GM19240 (cell line): Measurements from ENCODE around the gene HIPK3.
"Not testable (repeated sequence)": the region's sequence is repeated elsewhere in the genome, so short reads cannot be mapped to it uniquely, and the experiment has no call there.

Experiments
- DNase-seq: peaks from one replicate; pipeline ENCODE4 v3.0.0; 2011; ENCODE audit warnings: low spot score; ENCODE audit not compliant: insufficient read length

Gene HIPK3

DNA sequence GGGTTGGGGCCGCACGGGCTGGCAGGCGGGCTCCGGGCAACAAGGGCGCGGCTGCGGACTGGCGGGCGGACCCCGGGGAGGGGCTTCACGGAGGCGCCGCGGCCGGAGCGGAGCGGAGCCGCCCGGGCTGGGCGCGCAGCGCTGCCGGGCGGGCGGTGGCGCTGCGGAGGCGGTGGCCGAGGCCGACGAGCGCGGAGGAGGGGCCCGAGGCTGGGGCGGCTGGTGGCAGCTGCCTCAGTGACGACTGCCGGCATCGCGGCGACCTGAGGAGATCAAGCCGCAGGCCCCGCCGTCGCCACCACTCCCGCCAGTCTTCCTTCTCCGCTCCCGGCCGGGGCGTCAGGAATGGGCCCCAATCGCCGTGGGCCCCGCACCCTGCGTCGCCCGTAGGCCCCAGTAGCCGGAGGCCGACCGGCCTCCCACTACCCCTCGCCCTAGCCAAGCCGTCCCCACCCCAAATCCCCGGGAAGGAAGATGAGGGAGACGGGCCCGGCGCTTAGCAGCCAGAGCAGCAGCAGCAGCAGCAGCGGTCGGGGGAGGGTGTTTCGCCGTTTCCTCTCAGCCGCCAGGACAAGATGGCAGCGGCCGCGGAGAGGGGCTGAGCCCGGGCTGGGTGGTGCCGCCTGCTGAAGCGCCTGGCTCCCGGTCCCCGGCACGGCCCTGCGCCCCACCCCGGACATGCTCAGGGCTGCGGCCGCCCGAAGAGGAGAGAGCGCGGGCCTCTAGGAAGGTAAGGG, at the start of gene HIPK3:
HIPK3 (plus strand) TSS at position 222 of the 737 bp plus-strand sequence.
- peak; percentile 65 for DNase-seq

DNA sequence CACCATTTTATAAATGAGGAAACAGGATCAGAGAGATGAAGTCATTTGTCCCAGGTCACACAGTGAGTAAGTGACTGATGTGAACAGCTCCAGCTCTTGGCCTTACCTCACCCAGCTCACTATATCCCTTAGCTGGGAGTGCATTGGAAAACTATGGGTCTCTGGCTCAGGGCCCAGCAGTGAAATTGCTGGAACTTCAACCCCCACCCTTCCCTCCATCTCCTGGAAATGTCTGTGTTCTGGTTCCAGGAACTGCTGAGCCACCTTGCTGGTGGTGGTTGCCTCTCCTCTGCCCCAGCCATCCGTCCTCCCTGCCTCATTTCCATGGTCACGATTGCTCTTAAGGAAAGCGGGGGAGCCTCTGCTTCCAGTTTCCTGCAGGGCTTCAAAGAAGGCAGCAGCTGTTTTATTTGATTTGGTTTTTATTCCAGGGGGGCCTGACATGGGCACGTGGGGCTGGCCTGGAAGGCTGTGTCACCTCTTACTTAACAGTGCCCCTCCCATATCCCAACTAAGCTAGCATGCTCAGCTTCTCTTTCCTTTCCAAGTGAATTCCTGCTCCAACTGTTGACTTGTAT, 49.7 kb upstream of the HIPK3 start:
- no peak for DNase-seq

DNA sequence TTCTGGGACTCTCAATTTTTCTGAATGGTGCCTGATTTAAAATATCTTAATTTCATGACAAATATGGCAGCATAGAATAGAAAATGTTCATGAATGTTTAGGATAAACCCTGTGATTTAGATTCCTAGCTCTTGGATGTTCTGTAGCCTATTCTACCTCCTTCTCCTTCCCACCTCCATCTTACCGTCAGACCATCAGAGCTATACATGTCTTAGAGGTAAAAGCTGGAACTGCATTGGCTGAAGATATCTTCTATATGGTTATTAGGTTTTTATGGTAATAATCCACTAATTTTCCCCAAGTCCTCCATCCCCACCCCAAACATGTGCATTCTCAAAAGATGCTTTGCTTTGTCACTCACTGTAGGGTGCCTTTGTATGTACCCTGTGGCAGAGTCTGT, 49.0 kb upstream of the HIPK3 start:
- no peak for DNase-seq

DNA sequence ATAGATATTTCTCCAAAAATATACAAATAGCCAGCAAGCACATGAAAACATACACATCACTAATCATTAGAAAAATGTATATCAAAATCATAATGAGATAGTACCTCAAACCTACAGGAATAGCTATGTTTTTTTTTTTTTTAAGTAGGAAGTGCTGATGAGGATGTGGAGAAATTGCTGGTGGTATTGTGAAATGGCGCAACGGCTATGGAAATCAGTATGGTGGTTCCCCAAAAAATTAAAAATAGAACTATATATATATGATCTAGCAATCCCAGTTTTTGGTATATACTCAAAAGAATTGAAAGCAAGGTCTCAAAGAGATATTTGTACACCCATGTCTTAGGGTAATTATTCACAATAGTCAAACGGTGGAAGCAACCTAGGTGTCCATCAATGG, 46.0 kb upstream of the HIPK3 start:
- no peak for DNase-seq

DNA sequence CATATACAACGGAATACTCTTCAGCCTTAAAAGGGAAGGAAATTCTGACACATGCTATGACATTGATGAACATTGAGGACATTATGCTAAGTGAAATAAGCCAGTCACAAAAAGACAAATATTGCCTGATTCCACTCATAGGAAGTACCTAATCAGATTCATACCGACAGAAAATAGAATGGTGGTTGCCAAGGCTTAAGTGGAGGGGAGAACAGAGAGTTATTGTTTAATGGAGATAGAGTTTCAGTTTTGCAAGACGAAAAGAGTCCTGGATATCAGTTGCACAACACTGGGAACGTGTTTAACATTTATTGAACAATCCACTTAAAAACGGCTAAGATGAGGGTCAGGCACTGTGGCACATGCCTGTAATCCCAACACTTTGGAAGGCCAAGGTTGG, 45.6 kb upstream of the HIPK3 start:
- no peak for DNase-seq

DNA sequence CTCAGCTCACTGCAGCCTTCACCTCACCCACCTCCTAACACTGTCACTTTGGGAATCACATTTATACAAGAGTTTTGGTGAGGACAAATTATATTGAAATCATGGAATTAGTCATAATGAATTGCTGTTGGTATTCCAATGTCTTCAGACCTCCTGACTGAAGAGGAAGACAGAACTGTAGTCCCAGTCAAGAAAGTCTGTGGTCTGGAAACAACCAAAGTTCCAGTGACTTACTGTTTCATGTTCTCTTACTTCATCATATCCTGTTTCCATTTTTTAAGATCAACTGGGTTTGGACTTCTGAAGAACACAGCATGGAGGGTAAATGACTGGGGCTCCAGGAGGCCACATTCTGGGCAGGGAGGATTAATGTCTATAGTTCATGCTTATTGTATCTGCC, 43.0 kb upstream of the HIPK3 start:
- no peak for DNase-seq

DNA sequence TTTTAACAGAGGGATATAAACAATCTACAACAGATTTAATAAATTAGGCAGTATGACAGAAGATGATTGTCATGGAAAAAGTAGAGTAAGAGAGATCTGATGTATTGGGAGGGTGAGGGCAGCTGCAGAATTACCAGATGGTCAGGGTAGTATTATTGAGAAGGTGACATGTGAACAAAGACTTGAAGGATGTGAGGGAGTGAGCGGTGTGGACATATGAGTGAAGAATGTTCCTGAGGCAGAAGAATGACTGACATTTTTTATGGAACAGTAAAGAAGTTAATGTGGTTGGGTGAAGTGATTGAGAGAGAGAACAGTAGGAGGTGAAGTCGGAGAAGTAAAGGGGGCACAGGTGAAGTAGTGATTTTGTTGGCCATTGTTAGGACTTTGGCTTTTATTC, 42.4 kb upstream of the HIPK3 start:
- no peak for DNase-seq

DNA sequence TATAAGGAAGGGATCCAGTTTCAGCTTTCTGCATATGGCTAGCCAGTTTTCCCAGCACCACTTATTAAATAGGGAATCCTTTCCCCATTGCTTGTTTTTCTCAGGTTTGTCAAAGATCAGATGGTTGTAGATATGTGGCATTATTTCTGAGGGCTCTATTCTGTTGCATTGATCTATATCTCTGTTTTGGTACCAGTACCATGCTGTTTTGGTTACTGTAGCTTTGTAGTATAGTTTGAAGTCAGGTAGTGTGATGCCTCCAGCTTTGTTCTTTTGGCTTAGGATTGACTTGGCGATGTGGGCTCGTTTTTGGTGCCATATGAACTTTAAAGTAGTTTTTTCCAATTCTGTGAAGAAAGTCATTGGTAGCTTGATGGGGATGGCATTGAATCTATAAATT, 40.5 kb upstream of the HIPK3 start:
- DNase-seq = not testable (repeated sequence)

DNA sequence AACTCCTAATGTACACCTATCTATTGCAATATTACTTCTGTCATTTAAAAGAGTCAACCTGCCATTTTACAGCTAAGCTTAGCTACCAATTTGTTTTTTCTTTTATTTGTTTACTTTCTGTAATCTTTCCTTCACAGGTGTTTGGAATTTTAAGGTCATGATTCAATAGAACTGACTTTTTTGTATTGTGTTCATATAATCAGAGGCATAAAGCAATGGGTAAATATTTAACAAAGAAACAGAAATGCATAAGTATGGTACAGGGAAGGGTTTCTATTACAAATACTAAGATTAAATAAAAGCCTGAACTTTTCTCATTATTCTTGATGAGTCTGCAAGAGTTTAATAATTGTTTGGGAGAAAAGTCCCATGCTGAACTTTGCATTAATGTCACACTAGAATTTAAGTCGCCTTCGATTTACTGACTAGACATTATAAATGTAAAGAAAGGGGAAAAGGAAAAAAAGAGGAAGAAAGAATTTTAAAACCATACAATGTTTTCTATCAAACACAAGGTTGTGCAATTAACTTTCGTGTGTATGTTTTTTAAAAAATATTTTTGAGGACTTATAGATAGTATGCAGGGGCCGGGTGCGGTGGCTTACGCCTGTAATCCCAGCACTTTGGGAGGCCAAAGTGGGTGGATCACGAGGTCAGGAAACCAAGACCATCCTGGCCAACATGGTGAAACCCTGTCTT, 35.0 kb upstream of the HIPK3 start:
- DNase-seq = no peak

DNA sequence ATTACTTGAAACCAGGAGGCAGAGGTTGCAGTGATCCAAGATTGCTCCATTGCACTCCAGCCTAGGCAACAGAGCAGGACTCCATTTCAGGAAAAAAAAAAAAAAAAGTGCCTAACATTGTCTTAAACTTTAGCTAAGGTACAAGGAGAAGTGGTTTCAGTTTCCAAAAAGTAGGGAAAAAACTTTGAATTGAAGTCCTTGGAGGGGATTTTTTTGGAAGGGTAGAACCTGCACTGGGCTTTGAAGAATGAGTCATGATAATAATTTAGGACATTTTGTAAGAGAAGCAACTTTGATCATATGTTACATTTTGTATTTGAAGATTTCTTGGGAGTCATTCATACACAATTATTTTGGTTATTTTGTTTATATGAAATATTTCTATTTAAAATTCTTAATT, 31.8 kb upstream of the HIPK3 start:
- DNase-seq = no peak

DNA sequence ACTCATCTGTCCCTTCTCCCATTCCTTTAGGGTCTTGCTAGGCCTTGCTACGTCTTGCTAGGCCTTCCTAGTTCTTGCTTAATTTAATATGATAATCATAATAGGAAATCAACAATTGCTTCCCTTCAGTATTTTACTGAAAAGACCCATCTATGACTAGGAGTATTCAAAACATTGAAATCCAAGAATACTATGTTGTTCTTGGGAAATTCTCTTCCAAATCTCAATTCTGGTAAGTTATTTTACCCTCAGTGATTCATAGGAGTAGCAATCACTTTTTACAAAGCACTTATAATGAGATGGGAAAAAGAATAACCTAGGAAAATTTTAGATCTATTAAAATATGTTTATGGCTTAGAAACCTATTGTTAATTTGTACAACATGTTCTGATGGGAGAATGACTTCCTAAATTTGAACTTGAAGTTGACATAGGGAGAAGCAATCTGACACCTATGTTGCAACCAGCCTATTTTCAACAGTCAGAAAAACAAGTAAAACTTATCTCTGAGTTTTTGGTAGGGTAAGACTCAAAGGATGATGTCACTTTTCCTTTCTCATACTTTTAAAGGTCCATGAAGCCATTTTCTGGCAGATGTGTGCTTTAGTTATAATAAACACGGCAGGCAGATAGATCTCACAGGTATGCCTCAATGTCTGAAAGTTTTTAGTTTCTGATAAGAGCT, 29.5 kb upstream of the HIPK3 start:
- DNase-seq = no peak

DNA sequence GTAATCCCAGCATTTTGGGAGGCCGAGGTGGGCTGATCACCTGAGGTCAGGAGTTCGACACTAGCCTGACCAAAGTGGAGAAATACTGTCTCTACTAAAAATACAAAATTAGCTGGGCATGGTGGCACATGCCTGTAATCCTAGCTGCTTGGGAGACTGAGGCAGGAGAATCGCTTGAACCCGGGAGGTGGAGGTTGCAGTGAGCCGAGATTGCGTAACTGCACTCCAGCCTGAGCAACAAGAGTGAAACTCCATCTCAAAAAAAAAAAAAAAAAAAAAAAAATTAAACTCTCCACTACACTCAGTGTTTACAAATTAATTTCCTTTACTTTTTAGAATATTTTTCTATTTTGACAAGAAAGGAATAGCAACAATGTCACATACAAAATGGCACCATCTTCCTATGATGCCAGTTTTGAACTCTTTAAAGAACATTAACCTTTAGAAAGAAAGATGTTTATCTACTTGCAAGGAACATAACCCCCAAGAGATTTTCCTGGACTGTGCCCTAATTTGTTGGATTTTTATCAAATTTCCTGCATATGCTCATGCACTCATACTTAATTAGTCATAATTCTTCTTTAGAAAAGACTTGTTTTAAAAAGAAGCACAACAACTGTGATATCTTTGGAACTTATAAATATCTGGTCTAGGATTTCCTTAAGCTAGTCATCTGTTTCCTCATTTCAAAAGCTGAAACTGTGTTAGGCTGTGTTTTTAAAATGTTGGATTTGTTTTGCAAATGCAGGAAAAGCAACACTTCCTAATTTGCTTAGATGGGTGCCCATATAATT, 22.6 kb upstream of the HIPK3 start:
- no peak for DNase-seq

DNA sequence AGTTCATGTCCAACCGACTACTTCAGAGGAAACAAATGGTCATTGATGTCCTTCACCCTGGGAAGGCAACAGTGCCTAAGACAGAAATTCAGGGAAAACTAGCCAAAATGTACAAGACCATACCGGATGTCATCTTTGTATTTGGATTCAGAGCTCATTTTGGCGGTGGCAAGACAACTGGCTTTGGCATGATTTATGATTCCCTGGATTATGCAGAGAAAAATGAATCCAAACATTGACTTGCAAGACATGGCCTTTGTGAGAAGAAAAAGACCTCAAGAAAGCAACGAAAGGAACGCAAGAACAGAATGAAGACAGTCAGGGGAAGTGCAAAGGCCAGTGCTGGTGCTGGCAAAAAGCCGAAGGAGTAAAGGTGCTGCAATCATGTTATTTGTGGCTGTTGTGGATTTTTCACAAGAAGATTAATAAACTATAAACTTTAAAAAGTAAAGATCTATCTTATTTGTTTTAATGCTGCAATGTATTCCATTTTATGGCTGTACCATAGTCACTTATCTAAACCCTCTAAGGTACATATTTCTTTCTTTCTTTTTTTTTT, 20.1 kb upstream of the HIPK3 start:
- no peak for DNase-seq

DNA sequence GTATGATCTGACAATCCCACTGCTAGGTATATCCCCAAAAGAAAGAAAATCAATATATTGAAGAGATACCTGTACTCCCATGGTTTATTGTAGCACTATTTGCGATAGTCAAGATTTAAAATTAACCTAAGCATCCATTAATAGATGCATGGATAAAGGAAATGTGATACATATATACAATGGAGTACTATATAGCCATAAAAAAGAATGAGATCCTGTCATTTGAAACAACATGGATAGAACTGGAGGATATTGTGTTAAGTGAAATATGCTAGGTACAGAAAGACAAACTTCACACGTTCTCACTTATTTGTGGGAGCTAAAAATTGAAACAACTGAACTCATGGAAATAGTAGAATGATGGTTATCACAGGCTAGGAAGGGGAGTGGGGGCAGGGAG, 14.6 kb upstream of the HIPK3 start:
- DNase-seq = no peak

DNA sequence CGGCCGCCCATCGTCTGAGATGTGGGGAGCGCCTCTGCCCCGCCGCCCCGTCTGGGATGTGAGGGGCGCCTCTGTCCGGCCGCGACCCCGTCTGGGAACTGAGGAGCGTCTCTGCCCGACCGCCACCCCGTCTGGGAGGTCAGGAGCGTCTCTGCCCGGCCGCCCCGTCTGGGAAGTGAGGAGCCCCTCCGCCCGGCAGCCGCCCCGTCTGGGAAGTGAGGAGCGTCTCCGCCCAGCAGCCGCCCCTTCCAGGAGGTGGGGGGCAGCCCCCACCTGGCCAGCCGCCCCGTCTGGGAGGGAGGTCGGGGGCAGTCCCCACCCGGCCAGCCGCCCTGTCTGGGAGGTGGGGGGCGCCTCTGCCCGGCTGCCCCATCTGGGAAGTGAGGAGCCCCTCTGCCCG, 13.5 kb upstream of the HIPK3 start:
- not testable (repeated sequence) for DNase-seq

DNA sequence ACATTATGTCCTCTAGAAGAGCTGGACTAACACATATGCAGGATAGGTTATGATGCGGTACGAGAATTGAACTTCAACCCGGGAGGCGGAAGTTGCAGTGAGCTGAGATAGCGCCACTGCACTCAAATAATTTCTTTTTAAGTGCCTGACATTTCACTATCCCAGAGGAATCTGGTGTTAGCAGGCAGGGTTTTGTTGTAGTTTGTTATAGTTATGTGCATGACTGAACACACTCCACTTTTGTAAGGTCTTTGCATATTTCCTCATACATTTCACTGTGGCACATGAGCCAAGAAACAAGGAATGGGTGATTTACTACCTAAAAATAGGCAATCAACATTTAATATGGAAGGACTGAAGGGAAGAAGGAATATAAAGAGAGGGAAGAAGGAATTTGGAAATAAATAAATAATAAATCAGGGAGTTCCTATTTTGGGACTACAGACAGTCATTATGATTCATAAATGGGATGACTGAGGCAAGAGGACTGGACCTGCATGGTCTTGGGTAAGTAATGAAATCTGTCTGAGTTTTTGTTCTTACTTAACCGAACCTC, 8.7 kb upstream of the HIPK3 start:
- DNase-seq = no peak

DNA sequence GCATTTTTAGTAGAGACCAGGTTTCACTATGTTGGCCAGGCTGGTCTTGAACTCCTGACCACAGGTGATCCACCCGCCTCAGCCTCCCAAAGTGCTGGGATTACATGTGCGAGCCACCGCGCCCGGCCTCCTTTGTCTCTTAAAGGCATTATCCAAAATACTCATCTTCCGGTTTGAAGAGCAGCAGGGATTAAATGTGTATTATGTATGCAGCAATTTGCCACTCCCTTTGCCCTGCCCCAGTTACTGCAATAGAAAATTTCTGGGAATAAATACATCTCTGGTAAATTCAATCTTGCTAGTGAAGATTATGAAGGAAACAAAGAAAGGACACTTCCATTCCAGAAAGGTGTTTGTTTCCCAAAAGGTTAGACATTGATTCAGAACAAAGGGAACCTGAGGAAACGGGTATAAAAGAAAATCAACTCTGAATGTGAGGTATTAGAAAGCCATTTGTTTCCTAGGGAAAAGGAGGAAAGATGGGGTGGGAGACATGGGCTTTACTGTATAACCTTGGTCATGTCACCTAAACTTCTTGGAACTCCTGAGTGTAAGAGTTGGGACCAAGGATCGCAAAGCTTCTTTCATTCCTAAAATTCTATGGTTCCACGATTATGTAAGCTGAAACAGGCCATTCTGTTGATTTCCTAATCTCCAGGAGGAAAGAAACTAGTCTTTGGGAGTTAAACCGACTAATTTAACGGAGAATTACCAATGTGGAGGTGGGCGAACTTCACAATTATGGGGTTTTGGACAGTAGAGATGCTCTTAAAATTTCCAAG, 959 bp upstream of the HIPK3 start:
- DNase-seq = no peak

DNA sequence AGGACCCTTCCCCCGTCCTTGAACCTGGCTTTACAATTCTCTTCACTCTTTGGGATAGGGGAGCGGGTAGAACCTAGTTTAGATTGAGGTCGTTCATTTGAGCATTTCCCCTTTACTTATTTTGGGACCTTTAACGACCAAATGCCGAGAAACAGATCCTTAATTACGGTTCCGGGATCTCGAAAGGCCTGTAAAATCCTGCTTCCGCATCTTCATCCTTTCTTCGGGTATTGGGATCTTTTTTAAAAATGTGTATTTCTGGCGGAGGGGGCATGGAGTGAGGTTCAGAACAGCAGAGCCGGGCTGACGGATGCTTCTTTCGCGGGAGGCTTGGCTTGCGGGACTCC, 395 bp upstream of the HIPK3 start:
- no peak for DNase-seq

DNA sequence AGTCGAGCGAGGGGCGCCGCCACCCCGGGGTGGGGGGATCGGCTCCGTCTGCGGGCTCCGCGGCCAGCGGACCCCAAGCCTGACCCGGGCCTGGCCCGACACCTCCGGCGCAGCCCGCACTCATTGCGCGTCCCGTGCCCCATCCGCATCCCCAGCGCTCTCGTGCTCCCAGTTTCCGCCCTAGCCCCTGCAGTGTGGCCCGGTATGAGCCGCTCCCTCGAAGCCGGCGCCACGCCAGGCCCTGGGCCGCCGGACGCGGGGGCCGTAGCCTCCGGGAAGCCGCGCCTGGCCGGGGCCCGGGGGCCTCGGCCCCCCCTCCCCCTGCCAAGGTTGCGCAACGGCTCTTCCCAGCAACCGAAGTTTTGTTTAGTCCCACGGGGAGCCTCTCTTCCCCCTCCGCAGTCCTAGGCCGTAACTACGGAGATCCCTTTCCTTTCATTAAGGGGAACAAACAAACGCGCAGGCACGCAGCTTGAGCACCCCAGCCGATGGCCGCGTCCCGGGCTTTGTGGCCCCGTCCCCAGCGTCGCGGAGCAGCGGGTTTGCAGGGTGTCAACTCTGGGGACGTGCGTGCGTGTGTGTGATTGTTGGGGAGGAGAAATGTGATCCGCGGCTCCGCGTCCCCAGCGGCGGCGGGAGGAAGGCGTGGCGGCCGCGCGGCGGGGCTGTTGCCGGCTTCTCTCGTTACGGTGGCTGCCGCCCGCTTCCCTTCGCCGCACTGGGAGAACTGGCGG, 883 bp downstream of the HIPK3 start:
- DNase-seq = no peak
